PC-9 (cell line): ENCODE results near the gene CAMK2N1. TPM values are rescaled to one million over a fixed set of nuclear protein-coding genes. Genes with fewer than 3 reads are reported as not detected.
A peak's percentile ranks its signal among the peaks of the same experiment; 100 is the strongest.

ENCODE experiments used
- BruUV-seq: library from RNA; stranded (reverse); fragments of 400-500 nt; replicated peaks from 2 replicates; lab custom pipeline; 2021; lab: Mats Ljungman, UMichigan
- CTCF ChIA-PET: fragments of 300-600 bp; sonication (Branson Sonifier 250); formaldehyde crosslinking; loops from one replicate; lab custom pipeline; 2022; ENCODE audit warnings: antibody characterized with exemption; lab: Charles Lee
- POLR2A ChIA-PET: fragments of 300-600 bp; sonication (Branson Sonifier 250); formaldehyde crosslinking; loops from one replicate; lab custom pipeline; 2022; ENCODE audit warnings: antibody characterized with exemption; ENCODE audit not compliant: unreplicated experiment; lab: Charles Lee
- DNase-seq, 2 experiments: peaks; one replicate each; pipeline versions ENCODE4 v3.0.0 to v3.0.0-alpha.2; 2015 to 2022; ENCODE audit warnings: mixed read lengths in 1 of 2
- H2AFZ ChIP-seq: fragments of 200-600 bp; sonication (generic); 2 replicates; pipeline ENCODE4 v1.8.1; 2017; ENCODE audit warnings: antibody characterized with exemption
- H3F3A ChIP-seq: fragments of 200-600 bp; sonication (generic); 2 replicates; pipeline ENCODE4 v1.8.1; 2017; ENCODE audit warnings: antibody characterized with exemption, mild to moderate bottlenecking, low read depth; ENCODE audit not compliant: insufficient read depth
- H3K27ac ChIP-seq: fragments of 200-600 bp; sonication (generic); 2 replicates; pipeline ENCODE4 v1.6.1; 2016; ENCODE audit warnings: mixed run types
- H3K27me3 ChIP-seq: fragments of 200-600 bp; sonication (generic); 2 replicates; pipeline ENCODE4 v1.6.1; 2016; ENCODE audit warnings: low read depth, mixed run types; ENCODE audit not compliant: insufficient read depth
- H3K36me3 ChIP-seq: fragments of 200-600 bp; sonication (generic); 2 replicates; pipeline ENCODE4 v1.6.1; 2016; ENCODE audit warnings: low read depth, mixed run types
- H3K4me1 ChIP-seq: fragments of 200-600 bp; sonication (generic); replicated peaks from 2 replicates; pipeline ENCODE4 v1.6.1; 2016; ENCODE audit warnings: mixed run types; ENCODE audit not compliant: insufficient read depth
- H3K4me2 ChIP-seq: fragments of 200-600 bp; sonication (generic); 2 replicates; pipeline ENCODE4 v1.6.1; 2017; ENCODE audit warnings: mixed run types
- H3K4me3 ChIP-seq: fragments of 200-600 bp; sonication (generic); 2 replicates; pipeline ENCODE4 v1.6.1; 2016; ENCODE audit warnings: mixed run types
- H3K79me2 ChIP-seq: fragments of 200-600 bp; sonication (generic); 2 replicates; pipeline ENCODE4 v1.6.1; 2017; ENCODE audit warnings: low read depth, mixed run types
- H3K9me2 ChIP-seq: fragments of 200-600 bp; sonication (generic); 2 replicates; pipeline ENCODE4 v1.8.1; 2017; ENCODE audit warnings: mild to moderate bottlenecking; ENCODE audit not compliant: insufficient read depth
- H3K9me3 ChIP-seq: fragments of 200-600 bp; sonication (generic); 2 replicates; pipeline ENCODE4 v1.8.1; 2016; ENCODE audit warnings: low read depth; ENCODE audit not compliant: insufficient read depth
- H4K20me1 ChIP-seq: fragments of 200-600 bp; sonication (generic); 2 replicates; pipeline ENCODE4 v1.8.1; 2017; ENCODE audit not compliant: insufficient read depth
- EZH2 ChIP-seq: fragments of 200-600 bp; sonication (generic); IDR thresholded peaks from 2 replicates; pipeline ENCODE4 v1.8.0; 2017; ENCODE audit warnings: antibody characterized with exemption, low read depth
- intact Hi-C: fragments of 100-400 bp; cut with micrococcal nuclease; formaldehyde crosslinking; loops from one replicate; pipeline ENCODE4 v1.10.0; 2022; ENCODE audit not compliant: unreplicated experiment
- total RNA-seq: library from RNA; stranded (reverse); gene quantifications from 2 replicates; pipeline ENCODE4 v1.2.3, GENCODE V29; 2021
- TF ChIP-seq, protein P1 (sequence below): fragments of 200-600 bp; sonication (generic); conservative IDR thresholded peaks from 2 replicates; pipeline ENCODE4 v1.6.1; 2017; ENCODE audit warnings: mixed run types, antibody characterized with exemption, mild to moderate bottlenecking, moderate library complexity

CAMK2N1 gene
- total RNA-seq, 1 experiment from 2014 or later: 34.9 TPM

DNA sequence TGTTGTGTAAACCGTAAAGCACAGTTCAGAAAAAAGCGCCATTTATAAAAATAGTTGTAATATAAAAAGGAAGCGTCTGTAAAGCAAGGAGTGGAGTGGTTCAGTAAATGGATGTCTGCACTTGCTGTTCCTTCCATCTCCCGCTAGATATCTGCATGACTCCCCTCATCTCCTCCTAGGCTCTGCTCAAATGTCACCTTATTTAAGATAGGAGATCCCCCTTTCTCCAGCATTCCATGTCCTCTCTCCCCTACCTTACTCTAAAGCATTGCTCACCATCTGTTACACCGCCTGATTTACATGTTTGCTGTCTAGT lies 21.2 kb upstream of the CAMK2N1 start:
- no peaks in the 10 kb centered on the region; the same call in 1 of the 2 replicates for H3K9me2 ChIP-seq
- no peaks in the 10 kb centered on the region for H3K9me3 ChIP-seq
- H3K79me2 ChIP-seq: peaks cover 40% of the 10 kb centered on the region
- peaks cover 16% of the 10 kb centered on the region; the same call in 1 of the 2 replicates for H3F3A ChIP-seq
- H3K4me3 ChIP-seq: peak overlapping the region; percentile 94
- H3K36me3 ChIP-seq: no peaks in the 10 kb centered on the region
- H2AFZ ChIP-seq: peak overlapping the region; percentile 90; the same call in 1 of the 2 replicates
- TF ChIP-seq EZH2: no peak
- TF ChIP-seq, protein P1, sequence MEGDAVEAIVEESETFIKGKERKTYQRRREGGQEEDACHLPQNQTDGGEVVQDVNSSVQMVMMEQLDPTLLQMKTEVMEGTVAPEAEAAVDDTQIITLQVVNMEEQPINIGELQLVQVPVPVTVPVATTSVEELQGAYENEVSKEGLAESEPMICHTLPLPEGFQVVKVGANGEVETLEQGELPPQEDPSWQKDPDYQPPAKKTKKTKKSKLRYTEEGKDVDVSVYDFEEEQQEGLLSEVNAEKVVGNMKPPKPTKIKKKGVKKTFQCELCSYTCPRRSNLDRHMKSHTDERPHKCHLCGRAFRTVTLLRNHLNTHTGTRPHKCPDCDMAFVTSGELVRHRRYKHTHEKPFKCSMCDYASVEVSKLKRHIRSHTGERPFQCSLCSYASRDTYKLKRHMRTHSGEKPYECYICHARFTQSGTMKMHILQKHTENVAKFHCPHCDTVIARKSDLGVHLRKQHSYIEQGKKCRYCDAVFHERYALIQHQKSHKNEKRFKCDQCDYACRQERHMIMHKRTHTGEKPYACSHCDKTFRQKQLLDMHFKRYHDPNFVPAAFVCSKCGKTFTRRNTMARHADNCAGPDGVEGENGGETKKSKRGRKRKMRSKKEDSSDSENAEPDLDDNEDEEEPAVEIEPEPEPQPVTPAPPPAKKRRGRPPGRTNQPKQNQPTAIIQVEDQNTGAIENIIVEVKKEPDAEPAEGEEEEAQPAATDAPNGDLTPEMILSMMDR: no peak
- H4K20me1 ChIP-seq: no peaks in the 10 kb centered on the region
- POLR2A ChIA-PET: interaction anchor here (0.8 kb wide), 1 partner anchor 127 kb away, joined by 6 read pairs; no protein-coding TSS in a partner anchor
- no TSS peak for BruUV-seq
- no peaks in the 10 kb centered on the region for H3K27me3 ChIP-seq
- no peak for DNase-seq
- CTCF ChIA-PET: no interaction called here
- intact Hi-C loops: no loop called here
- H3K27ac ChIP-seq: peak overlapping the region; percentile 61
- H3K4me1 ChIP-seq: peaks cover 16% of the 10 kb centered on the region
- peak overlapping the region; percentile 85 for H3K4me2 ChIP-seq

DNA sequence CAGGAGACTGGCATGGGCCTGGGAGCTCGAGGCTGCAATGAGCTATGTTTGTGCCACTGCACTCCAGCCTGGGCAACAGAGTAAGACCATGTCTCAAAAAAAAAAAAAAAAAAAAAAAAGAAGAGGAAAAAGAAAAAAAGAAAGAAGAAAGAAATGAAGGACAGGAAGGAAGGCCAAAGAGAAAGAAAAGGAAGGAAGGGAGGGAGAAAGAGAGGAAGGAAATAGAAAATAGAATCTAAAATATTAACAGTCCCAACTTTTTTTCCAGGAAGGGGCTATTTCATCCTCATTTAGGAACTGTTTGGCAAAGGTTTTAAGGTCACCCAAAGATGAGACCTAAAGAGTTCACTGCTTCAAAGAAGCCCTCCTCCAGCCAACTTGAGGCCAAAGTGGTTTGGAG lies 19.5 kb upstream of the CAMK2N1 start:
- Histone ChIP-seq H3K27me3 (no peaks in the 10 kb centered on the region), H3K79me2 (peaks cover 40% of the 10 kb centered on the region), H4K20me1 (no peaks in the 10 kb centered on the region), H3K27ac (no peak overlapping the region), H3K4me1 (peaks cover 9% of the 10 kb centered on the region), H3K4me2 (peak overlapping the region; percentile 85; the same call in 1 of the 2 replicates), H3K9me3 (no peaks in the 10 kb centered on the region), H3K4me3 (no peak overlapping the region), H3F3A (peaks cover 8% of the 10 kb centered on the region; the same call in 1 of the 2 replicates), H2AFZ (no peak overlapping the region), H3K9me2 (no peaks in the 10 kb centered on the region; the same call in 1 of the 2 replicates), H3K36me3 (no peaks in the 10 kb centered on the region)
- BruUV-seq: no TSS peak
- no peak for TF ChIP-seq EZH2
- TF ChIP-seq, protein P1: no peak
- DNase-seq: no peak
- intact Hi-C loops: no loop called here
- ChIA-PET POLR2A (interaction anchor here (0.6 kb wide), 1 partner anchor 348 kb away, joined by 4 read pairs; no protein-coding TSS in a partner anchor), CTCF (no interaction called here)

DNA sequence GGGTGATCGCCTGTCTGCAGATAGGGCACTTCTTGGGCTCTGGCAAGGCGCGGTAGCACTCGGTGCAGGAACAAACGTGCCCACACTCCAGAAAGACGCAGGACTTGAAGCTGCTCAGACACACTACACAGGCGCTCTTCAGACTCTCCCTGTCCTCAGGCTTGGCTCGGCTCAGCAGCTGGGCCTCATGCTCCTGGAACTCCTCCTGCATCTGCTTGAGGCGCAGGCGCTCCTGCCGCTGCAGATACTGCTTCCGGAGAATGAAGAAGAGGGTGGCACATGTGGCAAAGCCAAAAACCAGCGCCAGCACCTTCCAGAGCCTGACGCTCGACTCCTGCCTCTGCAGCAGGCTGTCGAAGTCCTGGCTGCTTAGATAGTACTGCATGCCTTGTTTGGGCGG lies 14.7 kb upstream of the CAMK2N1 start:
- Histone ChIP-seq H3K4me2 (no peak overlapping the region), H3K79me2 (peaks cover 19% of the 10 kb centered on the region), H3K9me2 (no peaks in the 10 kb centered on the region), H3K36me3 (no peaks in the 10 kb centered on the region), H3K27me3 (no peaks in the 10 kb centered on the region), H3K4me1 (peaks cover 13% of the 10 kb centered on the region), H3K4me3 (no peak overlapping the region), H3K9me3 (no peaks in the 10 kb centered on the region), H2AFZ (no peak overlapping the region), H3K27ac (no peak overlapping the region), H4K20me1 (no peaks in the 10 kb centered on the region), H3F3A (peaks cover 23% of the 10 kb centered on the region)
- TF ChIP-seq, protein P1: no peak
- intact Hi-C loops: no loop called here
- POLR2A ChIA-PET: no interaction called here
- no TSS peak for BruUV-seq
- CTCF ChIA-PET: no interaction called here
- DNase-seq: no peak
